ENCODE measurements around the gene BPIFB2.
"Not testable (repeated sequence)": the region's sequence is repeated elsewhere in the genome, so short reads cannot be mapped to it uniquely, and the experiment has no call there.

Gene BPIFB2

DNA sequence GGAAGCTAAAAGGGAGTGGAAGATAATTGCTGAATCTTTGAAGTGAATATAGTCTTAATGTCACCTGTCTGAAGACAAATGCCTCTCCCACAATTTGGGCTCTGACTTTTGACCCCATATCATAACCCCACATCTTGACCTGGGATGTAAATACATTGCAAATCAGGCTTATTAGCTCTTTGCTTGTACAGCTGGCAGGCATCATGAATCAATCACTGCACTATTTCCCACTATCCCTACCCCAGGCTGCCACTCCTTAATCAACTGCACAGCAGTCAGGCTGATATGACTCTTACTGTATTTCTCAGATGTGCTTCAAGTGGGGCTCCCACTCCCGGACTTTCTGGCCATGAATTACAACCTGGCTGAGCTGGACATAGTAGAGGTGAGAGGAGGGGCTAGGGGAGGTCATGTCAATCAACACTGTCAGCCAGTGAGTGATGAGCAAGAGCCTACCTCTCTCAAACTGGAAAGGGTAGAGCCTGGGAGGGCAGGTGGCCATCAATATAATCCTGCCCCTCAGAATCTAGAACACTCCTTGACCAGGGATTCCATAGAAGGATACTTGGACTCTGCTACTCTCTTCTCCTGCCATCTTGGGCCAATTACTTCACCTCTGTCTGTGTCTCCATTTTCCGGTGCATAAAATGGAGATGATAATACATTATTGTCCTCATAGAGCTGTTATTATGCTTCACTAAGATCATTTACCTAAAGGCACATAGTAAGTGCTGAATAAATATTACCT is 35.7 kb downstream of the BPIFB2 start:
- DNase-seq (ENCODE audit: low read depth) = no peak
- H3K4me3 ChIP-seq (ENCODE audit: low read length) = no peak overlapping the region
- TF ChIP-seq, protein P1, sequence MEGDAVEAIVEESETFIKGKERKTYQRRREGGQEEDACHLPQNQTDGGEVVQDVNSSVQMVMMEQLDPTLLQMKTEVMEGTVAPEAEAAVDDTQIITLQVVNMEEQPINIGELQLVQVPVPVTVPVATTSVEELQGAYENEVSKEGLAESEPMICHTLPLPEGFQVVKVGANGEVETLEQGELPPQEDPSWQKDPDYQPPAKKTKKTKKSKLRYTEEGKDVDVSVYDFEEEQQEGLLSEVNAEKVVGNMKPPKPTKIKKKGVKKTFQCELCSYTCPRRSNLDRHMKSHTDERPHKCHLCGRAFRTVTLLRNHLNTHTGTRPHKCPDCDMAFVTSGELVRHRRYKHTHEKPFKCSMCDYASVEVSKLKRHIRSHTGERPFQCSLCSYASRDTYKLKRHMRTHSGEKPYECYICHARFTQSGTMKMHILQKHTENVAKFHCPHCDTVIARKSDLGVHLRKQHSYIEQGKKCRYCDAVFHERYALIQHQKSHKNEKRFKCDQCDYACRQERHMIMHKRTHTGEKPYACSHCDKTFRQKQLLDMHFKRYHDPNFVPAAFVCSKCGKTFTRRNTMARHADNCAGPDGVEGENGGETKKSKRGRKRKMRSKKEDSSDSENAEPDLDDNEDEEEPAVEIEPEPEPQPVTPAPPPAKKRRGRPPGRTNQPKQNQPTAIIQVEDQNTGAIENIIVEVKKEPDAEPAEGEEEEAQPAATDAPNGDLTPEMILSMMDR (conservative IDR thresholded peaks at IDR 0.05; ENCODE audit: low read depth, low read length) = no peak

DNA sequence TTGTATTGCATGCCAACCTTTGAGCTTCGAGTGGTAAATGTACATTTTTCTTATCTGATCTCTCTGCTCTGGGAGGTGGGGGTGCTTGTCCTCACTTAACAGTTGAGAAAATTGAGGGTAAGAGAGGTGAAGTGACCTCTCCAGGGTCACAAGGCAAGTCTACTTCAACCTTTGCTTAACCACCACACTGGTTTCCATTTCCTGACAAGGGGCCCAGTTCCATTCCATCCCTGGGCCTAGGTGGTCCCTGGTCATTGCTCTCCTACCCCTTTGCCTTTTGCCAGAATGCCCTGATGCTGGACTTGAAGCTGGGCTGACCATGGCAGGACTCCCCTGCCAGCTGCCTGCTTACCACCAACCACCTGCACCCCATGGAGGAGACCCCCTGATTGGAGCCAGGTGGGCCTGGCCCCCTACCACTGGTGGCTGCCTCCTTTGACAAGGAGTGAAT is 36.3 kb downstream of the BPIFB2 start:
- TF ChIP-seq, protein P1 (conservative IDR thresholded peaks at IDR 0.05; ENCODE audit: low read depth, low read length) = no peak
- no peak for DNase-seq (ENCODE audit: low read depth)
- no peak overlapping the region for H3K4me3 ChIP-seq (ENCODE audit: low read length)

DNA sequence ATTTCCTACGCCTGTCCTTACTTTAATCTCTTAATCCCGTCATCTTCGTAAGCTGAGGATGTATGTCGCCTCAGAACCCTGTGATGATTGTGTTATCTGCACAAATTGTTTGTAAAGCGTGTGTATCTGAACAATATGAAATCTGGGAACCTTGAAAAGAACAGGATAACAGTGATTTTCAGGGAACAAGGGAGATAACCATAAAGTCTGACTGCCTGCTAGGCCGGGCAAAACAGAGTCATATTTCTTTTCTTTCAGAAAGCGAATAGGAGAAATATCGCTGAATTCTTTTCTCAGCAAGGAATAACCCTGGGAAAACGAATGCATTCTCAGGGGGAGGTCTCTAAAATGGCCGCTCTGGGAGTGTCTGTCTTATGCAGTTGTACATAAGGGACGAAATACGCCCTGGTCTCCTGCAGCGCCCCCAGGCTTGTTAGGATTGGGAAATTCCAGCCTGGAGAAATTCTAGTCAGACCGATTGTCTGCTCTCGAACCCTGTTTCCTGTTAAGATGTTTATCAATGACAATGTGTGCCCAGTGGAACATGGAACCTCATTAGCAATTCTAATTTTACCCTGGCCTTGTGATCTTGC is 37.7 kb downstream of the BPIFB2 start:
- not testable (repeated sequence) for DNase-seq (ENCODE audit: low read depth); H3K4me3 ChIP-seq (ENCODE audit: low read length)

DNA sequence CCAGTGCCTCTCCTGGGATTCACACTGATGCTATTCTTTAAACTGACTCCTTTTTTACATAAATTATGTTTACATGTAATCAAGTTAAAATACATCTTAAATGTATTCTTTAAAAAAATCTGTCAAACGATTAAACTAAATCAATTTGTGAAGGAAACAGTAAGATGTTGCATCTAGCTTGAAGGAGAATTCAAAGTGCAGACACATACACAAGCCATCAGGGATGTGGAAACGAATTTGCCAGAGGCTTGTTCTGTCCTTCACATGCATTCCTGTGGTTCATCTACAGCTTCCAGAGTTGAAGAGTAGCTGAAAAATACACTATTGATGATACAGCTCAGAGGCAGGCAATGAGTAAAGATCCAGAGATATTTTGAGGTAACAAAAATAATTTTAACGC is 38.9 kb downstream of the BPIFB2 start:
- H3K4me3 ChIP-seq (ENCODE audit: low read length) = no peak overlapping the region
- no peak for DNase-seq (ENCODE audit: low read depth)
- TF ChIP-seq, protein P1 (conservative IDR thresholded peaks at IDR 0.05; ENCODE audit: low read depth, low read length) = no peak

DNA sequence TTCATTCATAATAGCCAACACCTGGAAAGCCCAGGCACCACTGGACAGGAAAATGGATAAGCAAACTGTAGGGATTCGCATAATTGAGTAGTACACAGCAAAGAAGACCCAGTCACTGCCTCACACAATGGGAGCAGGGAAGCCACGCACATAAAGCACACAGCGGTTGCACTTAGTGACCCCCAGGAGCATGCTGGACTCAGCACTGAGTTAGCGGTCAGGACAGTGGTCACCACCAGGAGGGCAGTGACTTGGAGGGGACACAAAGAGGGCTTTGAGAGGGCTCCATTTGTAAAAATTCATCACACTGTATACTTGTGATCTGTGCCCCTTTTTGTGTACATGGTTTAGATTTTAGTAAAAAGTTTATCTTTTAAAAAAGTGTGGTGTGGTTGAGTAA is 43.8 kb downstream of the BPIFB2 start:
- DNase-seq (ENCODE audit: low read depth) = no peak
- TF ChIP-seq, protein P1 (conservative IDR thresholded peaks at IDR 0.05; ENCODE audit: low read depth, low read length) = no peak
- no peak overlapping the region for H3K4me3 ChIP-seq (ENCODE audit: low read length)

DNA sequence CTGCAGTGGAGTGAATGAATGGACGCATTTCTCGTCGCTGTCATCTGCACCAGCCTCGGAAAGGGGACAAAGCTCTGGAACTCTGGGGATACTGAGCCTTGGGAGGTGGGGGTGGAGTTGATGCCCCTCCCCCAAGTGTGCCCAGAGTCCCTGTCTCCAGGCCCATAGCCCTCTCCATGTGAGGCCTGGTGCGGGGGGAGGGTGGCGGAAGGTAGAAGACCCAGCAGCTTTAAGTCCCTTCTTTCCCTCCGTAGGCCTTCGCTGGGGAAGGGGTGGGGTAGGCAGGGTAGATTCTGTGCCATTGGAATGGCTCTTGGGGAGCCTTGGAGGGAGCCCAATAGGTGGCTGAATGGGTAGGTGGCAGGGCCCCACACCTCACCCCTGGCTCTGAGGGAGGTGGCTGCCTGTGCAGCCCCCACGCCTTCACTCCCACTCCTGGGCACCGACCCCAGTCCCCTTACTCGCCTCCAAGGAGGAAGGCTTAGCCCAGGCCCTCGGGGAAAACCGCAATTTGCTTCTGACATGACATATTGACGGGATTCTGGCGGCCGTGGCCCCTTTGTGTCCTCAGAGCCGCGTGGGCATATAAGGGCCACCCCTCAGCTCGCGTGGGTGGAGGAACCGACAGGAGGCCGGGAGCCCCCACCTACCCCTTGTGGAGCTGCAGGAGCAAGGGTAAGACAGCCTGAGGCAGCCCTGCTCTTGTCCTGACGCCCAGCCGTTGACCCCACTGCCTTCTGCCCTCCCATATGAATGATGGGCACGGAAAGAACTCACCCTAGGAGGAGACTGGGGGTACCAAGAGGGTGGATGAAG is 46.0 kb downstream of the BPIFB2 start, which contains the start of gene BPIFB3:
TSS of gene BPIFB3 (plus strand) at position 613 of the 816 bp plus-strand sequence. CDS start 1,533 bp downstream, outside the sequence.
- no peak within 1 kb of the TSS for H3K4me3 ChIP-seq (ENCODE audit: low read length)
- TF ChIP-seq, protein P1 (conservative IDR thresholded peaks at IDR 0.05; ENCODE audit: low read depth, low read length) = no peak
- no peak for DNase-seq (ENCODE audit: low read depth)

DNA sequence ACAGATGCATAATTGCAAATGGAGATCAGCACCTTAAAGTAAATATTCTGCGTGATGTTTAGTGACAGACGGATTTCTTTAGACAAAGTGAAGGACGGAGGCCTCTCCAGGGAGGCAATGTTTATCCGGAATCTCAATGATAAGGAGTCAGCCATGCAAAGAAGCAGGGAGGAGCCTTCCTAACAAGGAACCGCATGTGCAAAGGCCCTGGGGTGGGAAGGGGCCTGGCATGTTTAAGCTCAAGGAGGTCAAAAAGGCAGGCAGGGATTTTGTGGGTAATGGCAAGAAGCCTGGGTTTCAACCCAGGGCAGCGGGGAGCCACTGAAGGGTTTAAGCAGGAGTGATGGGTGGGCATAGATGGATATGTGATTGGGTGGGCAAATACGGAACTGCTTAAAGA is 46.9 kb downstream of the BPIFB2 start:
- TF ChIP-seq, protein P1 (conservative IDR thresholded peaks at IDR 0.05; ENCODE audit: low read depth, low read length) = no peak
- DNase-seq (ENCODE audit: low read depth) = no peak
- no peak overlapping the region for H3K4me3 ChIP-seq (ENCODE audit: low read length)
